Measurements from ENCODE around the gene TTC7B.

The TTC7B gene

GRCh38 chr14:90511795-90512328, 304.4 kb downstream of the TTC7B start:
- no peak for DNase-seq (ENCODE audit: low read depth in 2 of 2)

- no peak for DNase-seq (ENCODE audit: low read depth in 2 of 2)
These were observed 305.0 kb downstream of the TTC7B start for GRCh38 chr14:90511252-90511651.

- DNase-seq (ENCODE audit: low read depth in 2 of 2), result no peak
These were observed 306.1 kb downstream of the TTC7B start for GRCh38 chr14:90510159-90510558.

- no peak for DNase-seq (ENCODE audit: low read depth in 2 of 2)
These were observed 306.8 kb downstream of the TTC7B start for GRCh38 chr14:90509403-90509802.

GRCh38 chr14:90508536-90509254, 307.5 kb downstream of the TTC7B start:
- no peak for DNase-seq (ENCODE audit: low read depth in 2 of 2)

DNA sequence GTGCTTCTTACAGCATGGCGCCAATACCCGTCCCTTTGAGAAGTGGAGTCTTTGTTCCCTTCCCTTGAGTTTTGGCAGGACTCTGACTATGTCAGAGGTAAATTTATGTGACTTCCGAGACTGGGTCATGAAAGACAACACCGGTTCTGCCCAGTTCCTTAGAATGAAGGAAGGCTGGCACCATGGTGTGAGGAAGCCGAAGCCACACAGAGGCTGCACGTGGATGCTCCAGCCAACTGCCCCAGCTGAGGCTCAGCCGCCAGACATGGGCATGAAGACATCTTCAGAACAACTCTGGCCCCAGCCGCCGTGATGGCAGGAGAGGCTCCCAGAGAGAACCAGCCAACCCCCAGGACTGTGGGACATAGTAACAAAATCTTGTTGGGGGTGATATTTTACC, 308.2 kb downstream of the TTC7B start:
- no peak for DNase-seq (ENCODE audit: low read depth in 2 of 2)

- no peak for DNase-seq (ENCODE audit: low read depth in 2 of 2)
These were observed 308.8 kb downstream of the TTC7B start for GRCh38 chr14:90507428-90507827.

DNA sequence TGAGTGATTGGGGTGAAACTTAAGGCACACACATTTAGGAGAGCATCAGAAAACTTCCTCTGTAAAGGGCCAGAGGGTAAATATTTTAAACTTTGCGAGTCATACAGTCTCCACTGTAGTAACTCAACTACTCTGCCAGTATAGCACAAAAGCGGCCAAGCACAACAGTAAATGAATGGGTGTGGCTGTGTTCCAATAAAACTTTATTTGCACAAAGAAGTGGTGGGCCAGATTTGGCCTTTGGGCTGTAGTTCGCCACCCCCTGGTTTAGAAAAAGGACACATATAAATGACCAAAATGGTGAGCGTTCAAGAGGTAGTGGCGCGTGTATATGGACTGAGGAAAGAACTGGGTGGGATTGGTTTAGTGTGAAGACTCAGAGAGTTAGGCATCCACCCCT, 309.5 kb downstream of the TTC7B start:
- DNase-seq (ENCODE audit: low read depth in 2 of 2), result no peak

DNA sequence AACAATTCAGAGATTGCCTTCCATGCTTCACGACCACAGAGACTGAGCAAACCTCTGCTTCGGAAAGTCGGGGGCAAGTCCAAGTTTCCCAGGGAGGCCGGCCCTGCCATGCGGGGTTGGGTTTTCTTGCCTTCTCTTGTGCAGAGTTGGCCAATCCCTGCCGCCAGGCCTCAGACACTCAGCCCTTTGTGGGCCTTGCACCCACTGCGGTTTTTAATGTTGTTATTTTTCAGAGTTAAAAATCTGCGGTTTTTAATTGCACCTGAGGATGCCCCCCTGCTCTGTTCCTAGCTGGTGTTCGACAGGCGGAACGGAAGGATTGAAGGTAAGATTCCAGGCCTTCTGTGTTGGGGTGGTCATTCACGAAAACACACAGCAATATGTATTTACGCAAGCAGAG, 310.7 kb downstream of the TTC7B start:
- no peak for DNase-seq (ENCODE audit: low read depth in 2 of 2)

DNA sequence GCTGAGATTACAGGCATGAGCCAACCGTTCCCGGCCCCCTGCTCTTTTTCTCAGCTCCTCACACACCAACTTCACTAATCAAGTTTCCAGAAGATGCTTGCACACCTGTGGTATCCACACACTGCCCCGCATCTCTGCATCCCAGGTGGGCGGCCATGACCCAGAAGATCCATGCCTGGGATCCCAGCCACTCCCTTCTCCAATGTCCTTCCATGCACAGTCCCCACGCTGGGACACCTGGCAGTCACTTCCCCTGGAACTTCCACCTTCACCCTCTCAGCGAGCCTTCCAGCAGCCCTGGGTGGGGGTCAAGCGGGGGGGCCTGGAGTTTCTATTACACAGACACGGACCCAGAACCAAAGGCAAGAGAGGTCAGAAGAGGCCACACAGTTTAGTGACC, 311.6 kb downstream of the TTC7B start:
- DNase-seq (ENCODE audit: low read depth in 2 of 2), result no peak

GRCh38 chr14:90503582-90503981, 312.6 kb downstream of the TTC7B start:
- no peak for DNase-seq (ENCODE audit: low read depth in 2 of 2)

DNA sequence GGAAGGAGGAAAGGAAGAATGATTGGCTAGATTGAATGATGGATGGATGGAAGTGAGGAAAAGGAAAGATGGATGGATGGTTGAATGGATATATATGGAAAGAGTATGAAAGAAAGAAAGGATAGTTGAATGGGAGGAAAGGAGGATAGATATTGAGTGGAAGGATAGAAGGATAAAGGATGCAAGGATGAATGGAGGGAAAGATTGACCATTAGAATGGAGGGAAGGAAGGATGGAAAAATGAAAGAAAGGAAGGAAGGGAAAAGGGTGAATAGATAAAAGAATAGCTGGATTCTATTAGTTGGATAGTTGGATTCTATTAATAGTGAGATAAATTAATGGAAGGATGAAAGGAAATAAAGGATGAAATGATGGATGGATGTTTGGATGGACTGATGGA, 313.5 kb downstream of the TTC7B start:
- DNase-seq (ENCODE audit: low read depth in 2 of 2), result no peak

- DNase-seq (ENCODE audit: low read depth in 2 of 2), result no peak
These were observed 315.4 kb downstream of the TTC7B start for GRCh38 chr14:90500665-90501370.

DNA sequence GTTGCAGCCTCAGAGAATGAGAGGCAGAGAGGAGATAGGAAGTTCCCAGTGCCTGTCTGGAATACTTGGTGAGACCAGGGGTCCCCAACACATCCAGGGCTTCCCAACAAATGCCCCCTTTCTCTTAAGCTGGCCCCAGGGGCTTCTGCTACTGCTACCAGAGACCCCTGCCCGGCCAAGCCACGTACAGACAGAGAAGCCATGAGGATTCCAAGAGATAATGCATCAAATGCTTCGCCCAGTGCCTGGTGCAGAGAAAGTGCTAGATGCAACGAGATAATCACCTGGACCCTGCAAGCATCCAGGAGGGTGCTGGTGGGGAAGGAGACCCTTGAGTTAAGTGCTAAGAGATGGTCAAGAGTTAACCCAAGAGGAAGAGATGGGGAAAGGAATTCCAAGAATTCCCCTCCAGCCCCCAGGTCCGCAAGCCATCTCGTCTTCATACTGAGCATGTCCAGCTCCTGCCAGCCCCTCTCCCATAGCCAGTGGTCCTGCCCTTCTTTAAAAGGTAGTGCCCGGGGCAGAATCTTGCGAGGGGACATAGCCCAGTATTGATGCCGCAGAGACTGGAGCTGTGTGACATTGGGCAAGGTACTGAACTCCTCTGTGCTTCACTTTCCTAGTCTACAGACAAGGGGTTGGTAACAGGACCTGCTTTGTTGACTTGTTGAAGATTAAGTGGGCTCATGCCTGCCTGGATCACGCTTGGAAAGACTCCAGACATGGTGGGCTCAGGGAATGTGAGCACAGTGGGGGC, 316.1 kb downstream of the TTC7B start:
- DNase-seq (ENCODE audit: low read depth in 2 of 2), result no peak

DNA sequence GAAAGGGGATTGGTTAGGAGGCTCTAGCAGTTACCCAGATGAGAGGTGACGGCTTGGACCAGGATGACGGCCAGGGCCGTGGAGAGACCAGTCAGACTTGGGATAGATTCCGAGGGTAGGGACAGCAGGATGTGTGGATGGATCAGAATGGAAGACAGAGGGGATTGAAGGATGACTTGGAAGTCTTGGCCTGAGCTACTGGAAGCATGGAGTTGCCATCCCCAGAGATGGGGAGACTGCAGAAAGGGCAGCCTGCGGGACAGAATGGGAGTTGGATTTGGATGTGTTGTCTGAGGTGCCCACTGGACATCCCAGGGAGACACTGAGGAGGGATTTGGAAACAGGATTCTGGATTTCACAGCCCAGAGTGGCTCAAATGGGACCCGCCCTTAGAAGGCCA, 317.1 kb downstream of the TTC7B start:
- no peak for DNase-seq (ENCODE audit: low read depth in 2 of 2)

GRCh38 chr14:90498198-90498597, 318.0 kb downstream of the TTC7B start:
- DNase-seq (ENCODE audit: low read depth in 2 of 2), result no peak

DNA sequence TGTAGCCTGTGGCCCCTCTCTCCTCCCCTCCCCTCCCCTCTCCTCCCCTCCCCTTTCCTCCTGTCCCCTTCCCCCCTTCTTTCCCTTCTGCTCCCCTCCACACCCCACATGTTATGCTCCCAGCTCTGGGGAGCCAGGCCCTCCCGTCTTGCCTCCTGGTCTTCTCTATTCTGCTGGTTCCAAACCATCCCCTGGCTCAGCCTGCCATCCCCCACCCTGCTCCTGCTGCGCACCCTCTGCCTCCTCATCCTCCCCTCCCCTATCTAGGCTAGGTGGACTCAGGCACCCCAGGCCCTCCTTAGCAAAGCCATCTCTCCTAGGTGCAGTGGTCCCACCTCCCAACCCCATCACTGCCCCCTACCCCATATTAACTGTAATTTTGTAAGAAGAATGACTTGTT, 319.9 kb downstream of the TTC7B start:
- no peak for DNase-seq (ENCODE audit: low read depth in 2 of 2)

DNA sequence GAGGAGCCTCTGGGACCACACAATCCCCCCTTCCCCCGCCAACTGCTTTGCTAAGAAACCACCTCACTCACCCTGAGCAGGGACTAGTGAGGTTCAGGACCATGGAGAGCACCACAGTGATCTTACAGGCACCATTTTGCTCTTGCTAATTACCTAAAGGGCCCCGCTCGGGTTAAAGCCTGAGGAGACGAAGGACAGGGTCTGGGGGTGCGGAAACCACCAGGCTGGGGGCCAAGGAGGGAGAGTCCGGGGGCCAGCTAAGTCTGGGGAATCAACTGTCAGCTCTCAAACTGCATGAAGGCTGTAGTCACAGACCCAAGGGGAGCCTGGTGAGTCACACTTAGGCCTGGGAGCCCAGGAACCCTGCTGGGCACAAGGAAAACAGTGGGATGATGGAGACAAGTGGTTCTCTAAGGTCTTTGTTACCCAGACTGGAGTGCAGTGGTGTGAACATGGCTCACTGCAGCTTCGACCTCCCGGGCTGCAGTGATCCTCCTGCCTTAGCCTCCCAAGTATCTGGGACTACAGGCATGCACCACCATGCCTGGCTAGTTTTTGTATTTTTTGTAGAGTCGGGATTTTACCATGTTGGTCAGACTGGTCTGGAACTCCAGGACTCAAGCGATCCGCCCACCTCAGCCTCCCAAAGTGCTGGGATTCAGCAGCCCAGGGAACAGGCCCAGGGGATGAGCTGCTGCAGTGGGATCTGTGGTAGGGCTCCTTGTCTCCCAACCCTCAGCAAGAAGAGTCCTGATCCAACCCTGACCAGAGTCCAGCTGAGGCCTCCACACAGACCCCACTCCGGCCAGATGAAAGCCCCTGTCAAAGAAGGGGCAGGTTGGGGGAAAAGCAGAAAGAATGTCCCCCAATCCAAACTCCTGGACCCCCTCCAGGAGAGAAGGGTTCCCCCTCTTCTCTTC, 320.6 kb downstream of the TTC7B start:
- peak; percentile 12 to 22 for DNase-seq (ENCODE audit: low read depth in 2 of 2)

DNA sequence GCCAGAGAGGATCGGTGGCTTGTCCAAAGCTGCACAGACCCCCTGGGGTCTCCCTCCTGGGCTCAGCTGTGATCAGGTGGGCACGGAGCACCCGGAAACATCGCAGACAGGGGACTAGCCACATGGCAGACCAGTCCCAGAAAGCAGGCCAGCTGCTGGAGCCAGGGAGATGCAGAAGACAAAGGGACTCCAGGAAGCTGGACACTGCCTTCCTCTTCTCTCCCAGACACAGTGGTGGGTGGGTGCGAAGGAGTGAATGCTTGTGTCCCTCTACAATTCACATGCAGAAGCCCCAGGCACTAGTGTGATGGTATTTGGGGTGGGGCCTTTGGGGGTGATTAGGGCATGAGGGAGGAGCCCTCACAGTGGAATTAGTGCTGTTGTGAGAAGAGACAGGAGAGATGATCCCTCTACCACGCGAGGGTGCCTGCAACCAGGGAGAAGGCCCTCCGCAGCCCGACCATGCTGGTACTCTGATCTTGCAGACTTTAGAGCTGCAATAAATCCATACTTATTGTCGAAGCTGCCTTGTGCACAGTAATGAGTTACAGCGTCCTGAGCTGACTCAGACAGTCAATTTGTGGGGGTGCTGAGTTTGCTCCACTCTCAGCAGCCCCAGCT, 324.2 kb downstream of the TTC7B start:
- no peak for DNase-seq (ENCODE audit: low read depth in 2 of 2)

GRCh38 chr14:90491221-90491885, 324.9 kb downstream of the TTC7B start:
- DNase-seq (ENCODE audit: low read depth in 2 of 2), result no peak

GRCh38 chr14:90490720-90491050, 325.5 kb downstream of the TTC7B start:
- no peak for DNase-seq (ENCODE audit: low read depth in 2 of 2)

Data from stimulated activated CD4-positive, alpha-beta T cell treated with anti-CD3 and anti-CD28 coated beads, Interleukin-4, amount 100 ng/mL, for 48 hours (primary cell).